ENCODE measurements around the gene ZBTB49. TPM values are rescaled to one million over a fixed set of nuclear protein-coding genes. Genes with fewer than 3 reads are reported as not detected.

Gene ZBTB49
- total and polyA plus RNA-seq, 2 of the 13 experiments (the other 11 are each of a cell fraction or from before 2014, with no cell fraction given): 3.3 to 4.3 TPM

DNA sequence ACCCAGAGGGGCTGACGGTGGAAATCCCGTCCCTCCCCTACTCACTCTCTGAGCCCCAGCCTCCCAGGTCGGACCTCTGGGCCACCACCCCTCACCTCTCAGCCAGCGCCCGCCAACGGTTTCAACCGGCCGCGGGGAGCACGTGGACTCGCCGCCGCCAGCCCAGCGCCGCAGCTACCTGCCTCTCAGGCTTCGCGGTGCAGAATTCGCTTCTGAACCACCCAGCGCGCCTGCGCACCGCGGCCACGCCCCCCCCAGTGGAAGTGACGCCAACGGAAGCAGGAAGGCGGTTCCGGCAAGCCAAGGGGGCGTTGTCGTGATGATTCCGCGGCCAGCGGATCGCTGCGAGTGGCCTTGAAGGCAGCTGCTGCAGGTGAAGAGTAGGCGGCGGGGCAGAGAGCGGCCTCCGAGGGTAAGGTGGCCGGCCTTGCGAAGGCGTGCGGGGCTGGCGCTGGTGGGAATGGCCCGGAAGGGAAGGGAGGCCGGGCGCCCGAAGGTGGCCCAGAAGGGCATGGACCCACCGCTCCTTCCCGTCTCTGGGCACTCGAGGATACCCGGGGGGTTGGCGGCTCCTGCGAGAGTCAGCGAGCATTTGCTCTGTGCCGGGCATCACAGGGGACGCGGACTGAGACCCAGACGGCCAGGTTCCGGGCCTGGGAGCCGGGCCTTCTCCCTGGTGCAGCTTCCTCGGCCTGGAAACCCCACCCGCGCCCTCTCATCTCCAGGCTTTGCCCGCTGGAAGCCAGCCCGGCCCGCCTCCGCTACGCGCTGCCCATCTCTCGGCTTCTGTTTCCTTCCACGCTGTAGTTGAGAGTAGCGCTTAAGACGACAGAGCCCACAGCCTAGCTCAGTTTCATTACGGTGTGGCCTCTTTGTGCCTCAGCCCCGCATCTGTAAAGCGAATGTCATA is at the start of gene ZBTB49, which contains the start of gene LYAR (continued):
- 0 out of 2 replicates have a peak, but pooled peaks have one; percentile 5 for TF ChIP-seq PLSCR1 (CRISPR knock-in tag; IDR thresholded peaks at IDR 0.05; ENCODE audit: borderline replicate concordance)
- TF ChIP-seq ZNF3 (CRISPR knock-in tag; IDR thresholded peaks at IDR 0.05): no peak
- no peak for TF ChIP-seq ELF4 (CRISPR knock-in tag; IDR thresholded peaks at IDR 0.05; ENCODE audit: borderline replicate concordance)
- TF ChIP-seq, protein P1, sequence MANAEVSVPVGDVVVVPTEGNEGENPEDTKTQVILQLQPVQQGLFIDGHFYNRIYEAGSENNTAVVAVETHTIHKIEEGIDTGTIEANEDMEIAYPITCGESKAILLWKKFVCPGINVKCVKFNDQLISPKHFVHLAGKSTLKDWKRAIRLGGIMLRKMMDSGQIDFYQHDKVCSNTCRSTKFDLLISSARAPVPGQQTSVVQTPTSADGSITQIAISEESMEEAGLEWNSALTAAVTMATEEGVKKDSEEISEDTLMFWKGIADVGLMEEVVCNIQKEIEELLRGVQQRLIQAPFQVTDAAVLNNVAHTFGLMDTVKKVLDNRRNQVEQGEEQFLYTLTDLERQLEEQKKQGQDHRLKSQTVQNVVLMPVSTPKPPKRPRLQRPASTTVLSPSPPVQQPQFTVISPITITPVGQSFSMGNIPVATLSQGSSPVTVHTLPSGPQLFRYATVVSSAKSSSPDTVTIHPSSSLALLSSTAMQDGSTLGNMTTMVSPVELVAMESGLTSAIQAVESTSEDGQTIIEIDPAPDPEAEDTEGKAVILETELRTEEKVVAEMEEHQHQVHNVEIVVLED (CRISPR knock-in tag; IDR thresholded peaks at IDR 0.05; ENCODE audit: borderline replicate concordance): peak; percentile 80
- TF ChIP-seq KAT2B (IDR thresholded peaks at IDR 0.05; ENCODE audit: borderline replicate concordance, low read depth, low read length): no peak
- TF ChIP-seq, protein P2, sequence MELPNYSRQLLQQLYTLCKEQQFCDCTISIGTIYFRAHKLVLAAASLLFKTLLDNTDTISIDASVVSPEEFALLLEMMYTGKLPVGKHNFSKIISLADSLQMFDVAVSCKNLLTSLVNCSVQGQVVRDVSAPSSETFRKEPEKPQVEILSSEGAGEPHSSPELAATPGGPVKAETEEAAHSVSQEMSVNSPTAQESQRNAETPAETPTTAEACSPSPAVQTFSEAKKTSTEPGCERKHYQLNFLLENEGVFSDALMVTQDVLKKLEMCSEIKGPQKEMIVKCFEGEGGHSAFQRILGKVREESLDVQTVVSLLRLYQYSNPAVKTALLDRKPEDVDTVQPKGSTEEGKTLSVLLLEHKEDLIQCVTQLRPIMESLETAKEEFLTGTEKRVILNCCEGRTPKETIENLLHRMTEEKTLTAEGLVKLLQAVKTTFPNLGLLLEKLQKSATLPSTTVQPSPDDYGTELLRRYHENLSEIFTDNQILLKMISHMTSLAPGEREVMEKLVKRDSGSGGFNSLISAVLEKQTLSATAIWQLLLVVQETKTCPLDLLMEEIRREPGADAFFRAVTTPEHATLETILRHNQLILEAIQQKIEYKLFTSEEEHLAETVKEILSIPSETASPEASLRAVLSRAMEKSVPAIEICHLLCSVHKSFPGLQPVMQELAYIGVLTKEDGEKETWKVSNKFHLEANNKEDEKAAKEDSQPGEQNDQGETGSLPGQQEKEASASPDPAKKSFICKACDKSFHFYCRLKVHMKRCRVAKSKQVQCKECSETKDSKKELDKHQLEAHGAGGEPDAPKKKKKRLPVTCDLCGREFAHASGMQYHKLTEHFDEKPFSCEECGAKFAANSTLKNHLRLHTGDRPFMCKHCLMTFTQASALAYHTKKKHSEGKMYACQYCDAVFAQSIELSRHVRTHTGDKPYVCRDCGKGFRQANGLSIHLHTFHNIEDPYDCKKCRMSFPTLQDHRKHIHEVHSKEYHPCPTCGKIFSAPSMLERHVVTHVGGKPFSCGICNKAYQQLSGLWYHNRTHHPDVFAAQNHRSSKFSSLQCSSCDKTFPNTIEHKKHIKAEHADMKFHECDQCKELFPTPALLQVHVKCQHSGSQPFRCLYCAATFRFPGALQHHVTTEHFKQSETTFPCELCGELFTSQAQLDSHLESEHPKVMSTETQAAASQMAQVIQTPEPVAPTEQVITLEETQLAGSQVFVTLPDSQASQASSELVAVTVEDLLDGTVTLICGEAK (IDR thresholded peaks at IDR 0.05): peak; percentile 34; the same call in 1 of the 2 replicates
- TF ChIP-seq, protein P2 (CRISPR knock-in tag; IDR thresholded peaks at IDR 0.05): peak; percentile 42; the same call in 1 of the 2 replicates
- 0 out of 2 replicates have a peak, but pooled peaks have one; percentile 88 for TF ChIP-seq SMAD9 (CRISPR knock-in tag; IDR thresholded peaks at IDR 0.05)
- TF ChIP-seq HNRNPH1 (optimal IDR thresholded peaks at IDR 0.05; ENCODE audit: low read depth, low read length): no peak
- TF ChIP-seq ZBTB21 (CRISPR knock-in tag; IDR thresholded peaks at IDR 0.05): peak; percentile 57; the same call in 1 of the 2 replicates
- TF ChIP-seq ZC3H4 (CRISPR knock-in tag; IDR thresholded peaks at IDR 0.05; ENCODE audit: borderline replicate concordance): no peak
- TF ChIP-seq, protein P3, sequence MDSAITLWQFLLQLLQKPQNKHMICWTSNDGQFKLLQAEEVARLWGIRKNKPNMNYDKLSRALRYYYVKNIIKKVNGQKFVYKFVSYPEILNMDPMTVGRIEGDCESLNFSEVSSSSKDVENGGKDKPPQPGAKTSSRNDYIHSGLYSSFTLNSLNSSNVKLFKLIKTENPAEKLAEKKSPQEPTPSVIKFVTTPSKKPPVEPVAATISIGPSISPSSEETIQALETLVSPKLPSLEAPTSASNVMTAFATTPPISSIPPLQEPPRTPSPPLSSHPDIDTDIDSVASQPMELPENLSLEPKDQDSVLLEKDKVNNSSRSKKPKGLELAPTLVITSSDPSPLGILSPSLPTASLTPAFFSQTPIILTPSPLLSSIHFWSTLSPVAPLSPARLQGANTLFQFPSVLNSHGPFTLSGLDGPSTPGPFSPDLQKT (CRISPR knock-in tag; IDR thresholded peaks at IDR 0.05; ENCODE audit: borderline replicate concordance): no peak
- TF ChIP-seq RFX5 (IDR thresholded peaks at IDR 0.05; ENCODE audit: low read depth, low read length): no peak
- peak; percentile 72; the same call in 1 of the 2 replicates for TF ChIP-seq TGIF2 (CRISPR knock-in tag; IDR thresholded peaks at IDR 0.05)
